PC-3 (cell line): ENCODE measurements around the gene CCM2.

ENCODE experiments used
- EZH2 ChIP-seq: fragments of 300-600 bp; sonication (generic); IDR thresholded peaks from one replicate; pipeline ENCODE4 v1.6.1; 2017; ENCODE audit warnings: antibody characterized with exemption, mild to moderate bottlenecking, low read length; ENCODE audit not compliant: unreplicated experiment
- TF ChIP-seq, protein P1 (sequence below): fragments of 300-600 bp; sonication (generic); conservative IDR thresholded peaks from 2 replicates; pipeline ENCODE4 v1.5.1; 2017; ENCODE audit warnings: antibody characterized with exemption, low read depth, mild to moderate bottlenecking, low read length

DNA sequence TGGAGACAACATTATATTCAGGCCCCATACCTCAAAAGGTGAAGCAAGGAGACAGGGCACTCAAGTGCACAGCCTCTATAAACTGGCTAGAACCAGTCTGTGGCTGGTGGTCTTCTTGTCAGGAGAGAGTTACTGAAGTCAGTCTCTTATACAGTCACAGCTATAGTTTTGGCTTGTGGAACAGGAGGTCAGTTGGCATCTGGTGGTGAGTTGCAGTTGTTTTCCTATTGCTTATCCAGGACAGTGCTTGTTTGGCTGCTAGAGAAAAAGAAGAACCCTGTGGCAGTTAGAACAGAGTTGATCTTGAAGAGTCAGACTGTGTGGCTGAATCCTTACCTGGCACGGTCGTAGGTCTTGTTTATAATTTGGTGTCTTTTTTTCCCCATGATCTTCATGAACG, 17.3 kb downstream of the CCM2 start:
- TF ChIP-seq, protein P1, sequence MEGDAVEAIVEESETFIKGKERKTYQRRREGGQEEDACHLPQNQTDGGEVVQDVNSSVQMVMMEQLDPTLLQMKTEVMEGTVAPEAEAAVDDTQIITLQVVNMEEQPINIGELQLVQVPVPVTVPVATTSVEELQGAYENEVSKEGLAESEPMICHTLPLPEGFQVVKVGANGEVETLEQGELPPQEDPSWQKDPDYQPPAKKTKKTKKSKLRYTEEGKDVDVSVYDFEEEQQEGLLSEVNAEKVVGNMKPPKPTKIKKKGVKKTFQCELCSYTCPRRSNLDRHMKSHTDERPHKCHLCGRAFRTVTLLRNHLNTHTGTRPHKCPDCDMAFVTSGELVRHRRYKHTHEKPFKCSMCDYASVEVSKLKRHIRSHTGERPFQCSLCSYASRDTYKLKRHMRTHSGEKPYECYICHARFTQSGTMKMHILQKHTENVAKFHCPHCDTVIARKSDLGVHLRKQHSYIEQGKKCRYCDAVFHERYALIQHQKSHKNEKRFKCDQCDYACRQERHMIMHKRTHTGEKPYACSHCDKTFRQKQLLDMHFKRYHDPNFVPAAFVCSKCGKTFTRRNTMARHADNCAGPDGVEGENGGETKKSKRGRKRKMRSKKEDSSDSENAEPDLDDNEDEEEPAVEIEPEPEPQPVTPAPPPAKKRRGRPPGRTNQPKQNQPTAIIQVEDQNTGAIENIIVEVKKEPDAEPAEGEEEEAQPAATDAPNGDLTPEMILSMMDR, result no peak
- no peak for TF ChIP-seq EZH2
